Stimulated activated CD8-positive, alpha-beta memory T cell treated with anti-CD3 and anti-CD28 coated beads, Interleukin-7, amount 100 ng/mL, for 4 hours (primary cell): ENCODE data around the gene CCDC87.
"Not testable (repeated sequence)": the region's sequence is repeated elsewhere in the genome, so short reads cannot be mapped to it uniquely, and the experiment has no call there.

Experiments used
- DNase-seq, 2 donors: peaks; one replicate each; pipeline ENCODE4 v3.0.0-alpha.2; 2020; ENCODE audit warnings: low read depth in 2 of 2

Gene CCDC87

GRCh38 chr11:66557733-66558326 is 35.0 kb downstream of the CCDC87 start:
- DNase-seq = no peak

DNA sequence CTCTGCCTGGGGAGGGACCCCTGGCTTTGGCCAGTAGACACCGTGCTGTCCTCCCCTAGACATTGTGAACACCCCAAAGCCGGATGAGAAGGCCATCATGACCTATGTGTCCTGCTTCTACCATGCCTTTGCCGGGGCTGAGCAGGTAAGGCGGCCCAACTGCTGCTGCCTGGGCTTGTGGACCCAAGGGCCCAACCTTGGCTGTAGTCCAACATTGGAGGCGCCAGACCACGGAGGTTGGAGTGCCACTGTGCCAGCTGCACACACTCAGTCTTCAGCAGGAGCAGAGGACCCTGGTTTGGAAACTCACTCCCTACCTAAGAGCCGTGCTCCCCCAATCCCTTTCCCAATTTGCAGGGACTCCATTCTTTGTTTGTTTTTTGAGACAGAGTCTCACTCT is 36.8 kb downstream of the CCDC87 start:
- no peak for DNase-seq

GRCh38 chr11:66555416-66555815 is 37.4 kb downstream of the CCDC87 start:
- DNase-seq = no peak

- DNase-seq = no peak
These were observed 38.3 kb downstream of the CCDC87 start for GRCh38 chr11:66554602-66555001.

GRCh38 chr11:66550887-66551286 is 42.0 kb downstream of the CCDC87 start:
- DNase-seq = no peak

- DNase-seq = no peak
These were observed 43.2 kb downstream of the CCDC87 start for GRCh38 chr11:66549696-66550095.

DNA sequence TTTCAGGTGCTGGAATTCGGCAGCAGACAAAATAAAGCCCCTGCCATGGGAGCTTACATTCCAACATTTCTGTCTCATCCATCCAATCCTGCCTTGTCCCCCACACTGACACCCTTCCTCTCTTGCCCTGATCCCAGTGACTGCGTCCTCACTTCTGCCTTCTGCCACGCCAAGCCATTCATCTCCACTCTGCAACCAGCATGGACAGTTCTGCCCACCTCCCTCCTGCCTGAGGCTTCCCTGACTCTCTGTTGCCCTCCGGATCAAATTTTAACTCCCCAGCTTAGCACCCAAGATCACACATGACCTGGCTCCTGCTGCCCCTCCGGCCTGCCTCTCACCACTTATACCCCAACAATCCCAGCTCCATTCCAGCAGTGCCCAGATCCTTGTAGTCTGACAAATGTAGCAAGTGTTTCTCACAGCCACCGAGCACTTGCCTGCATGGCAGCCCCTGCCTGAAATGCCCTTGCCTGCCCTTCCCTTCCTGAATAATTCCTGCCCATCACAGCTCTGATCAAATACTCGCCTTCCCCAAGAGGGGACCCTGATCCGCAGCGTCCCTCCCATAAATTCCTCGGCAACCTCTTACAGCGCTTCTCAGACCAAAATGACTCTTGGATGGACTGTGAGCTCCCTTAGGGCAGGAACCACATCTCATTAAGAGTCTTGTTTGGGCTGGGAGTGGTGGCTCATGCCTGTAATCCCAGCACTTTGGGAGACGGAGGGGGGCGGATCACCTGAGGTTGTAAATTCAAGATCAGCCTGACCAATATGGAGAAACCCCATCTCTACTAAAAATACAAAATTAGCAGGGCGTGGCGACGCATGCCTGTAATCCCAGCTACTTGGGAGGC is 43.9 kb downstream of the CCDC87 start:
- DNase-seq = no peak

DNA sequence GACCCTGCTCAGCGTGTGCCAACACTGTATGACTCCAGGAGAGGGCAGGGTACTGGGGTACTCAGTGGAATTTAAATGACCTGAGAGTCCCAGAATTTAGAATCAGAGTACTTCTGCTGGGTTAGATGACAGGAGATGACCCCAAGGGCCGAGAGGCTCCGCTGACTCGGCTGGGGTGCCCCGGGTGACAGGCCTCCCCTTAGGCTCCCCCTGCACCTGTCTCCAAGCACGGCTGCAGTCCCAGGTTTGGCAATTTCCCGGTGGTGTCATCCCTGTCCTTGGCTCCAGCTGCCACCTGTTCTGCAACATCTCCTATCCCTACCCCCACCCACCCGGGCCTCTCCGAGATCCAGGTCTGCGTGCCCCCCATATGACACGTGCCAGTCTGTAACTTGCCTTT is 44.8 kb downstream of the CCDC87 start:
- no peak for DNase-seq

GRCh38 chr11:66547662-66548009 is 45.2 kb downstream of the CCDC87 start:
- no peak for DNase-seq

DNA sequence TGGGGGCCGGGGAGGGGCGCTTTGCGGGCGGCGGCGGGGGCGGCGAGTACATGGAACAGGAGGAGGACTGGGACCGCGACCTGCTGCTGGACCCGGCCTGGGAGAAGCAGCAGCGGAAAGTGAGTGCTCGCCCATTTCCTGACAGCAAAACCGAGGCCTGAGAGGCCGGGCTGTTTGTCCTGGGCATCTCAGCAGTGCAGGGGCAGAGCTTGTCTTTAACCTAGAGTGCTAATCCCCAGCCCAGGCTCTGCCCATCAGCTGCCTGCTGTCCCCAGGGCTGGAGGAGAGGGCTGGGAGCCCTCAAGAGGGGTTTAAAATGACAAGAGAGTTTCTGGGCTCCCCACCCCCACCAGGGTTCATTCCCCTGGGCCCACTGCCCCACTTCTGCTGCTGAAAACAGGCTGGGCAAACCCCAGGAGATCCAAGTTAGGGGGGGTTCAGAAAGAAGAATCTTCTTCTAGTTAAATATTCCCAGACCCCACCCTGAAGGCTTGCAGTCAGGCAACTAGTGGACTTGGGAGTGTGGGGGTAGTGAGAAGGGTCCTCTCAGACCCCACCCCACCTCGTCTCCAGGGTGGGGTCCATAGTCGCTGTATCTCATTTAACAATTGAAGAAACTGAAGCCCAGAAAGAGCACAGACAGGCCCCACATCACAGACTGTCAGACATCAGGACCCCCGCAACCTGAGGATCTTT is 45.7 kb downstream of the CCDC87 start:
- no peak for DNase-seq

- no peak for DNase-seq
These were observed 46.4 kb downstream of the CCDC87 start, which contains the start of gene ACTN3 for GRCh38 chr11:66546368-66546965. TSS of gene ACTN3 (plus strand) at chr11:66546903. CDS start at chr11:66546938, 35 bp downstream.

DNA sequence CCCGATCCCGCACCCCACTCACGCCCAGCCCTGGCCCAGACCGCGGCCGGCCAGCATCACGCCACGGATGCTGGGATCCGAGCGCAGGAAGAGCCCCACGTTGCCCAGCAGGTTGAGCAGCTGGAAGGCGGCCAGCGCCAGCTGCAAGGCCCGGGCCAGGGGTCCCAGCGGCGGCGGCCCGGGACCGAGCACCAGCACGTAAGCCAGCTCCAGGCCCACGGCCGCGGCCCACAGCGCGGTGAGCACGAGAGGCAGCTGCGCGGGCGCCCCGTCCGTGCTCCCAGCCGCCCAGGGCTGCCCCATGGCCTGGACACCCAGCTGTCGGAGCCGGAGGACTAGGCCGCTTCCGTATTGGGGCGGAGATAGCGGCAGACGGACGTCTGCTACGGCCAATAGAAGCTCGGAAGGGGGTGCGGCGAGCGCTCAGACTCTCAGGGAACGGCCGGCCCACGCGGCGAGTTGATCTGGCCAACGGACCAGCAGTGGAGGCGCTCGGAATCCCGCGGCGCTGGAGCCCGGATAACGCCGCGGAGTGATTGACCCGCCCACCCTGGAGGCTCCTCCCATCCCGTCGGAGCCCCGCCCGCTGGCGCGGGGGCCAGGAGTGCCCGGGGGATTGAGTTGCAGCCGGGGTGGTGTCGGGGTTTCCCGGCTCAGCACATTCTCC is 47.0 kb downstream of the CCDC87 start, which contains the start of gene ZDHHC24:
TSS of gene ZDHHC24 (minus strand) at position 348 of the 667 bp plus-strand sequence. CDS start at position 303, 45 bp downstream.
- peak; percentile 59 to 80 for DNase-seq

- not testable (repeated sequence) for DNase-seq
These were observed 47.9 kb downstream of the CCDC87 start for GRCh38 chr11:66544952-66545351.

DNA sequence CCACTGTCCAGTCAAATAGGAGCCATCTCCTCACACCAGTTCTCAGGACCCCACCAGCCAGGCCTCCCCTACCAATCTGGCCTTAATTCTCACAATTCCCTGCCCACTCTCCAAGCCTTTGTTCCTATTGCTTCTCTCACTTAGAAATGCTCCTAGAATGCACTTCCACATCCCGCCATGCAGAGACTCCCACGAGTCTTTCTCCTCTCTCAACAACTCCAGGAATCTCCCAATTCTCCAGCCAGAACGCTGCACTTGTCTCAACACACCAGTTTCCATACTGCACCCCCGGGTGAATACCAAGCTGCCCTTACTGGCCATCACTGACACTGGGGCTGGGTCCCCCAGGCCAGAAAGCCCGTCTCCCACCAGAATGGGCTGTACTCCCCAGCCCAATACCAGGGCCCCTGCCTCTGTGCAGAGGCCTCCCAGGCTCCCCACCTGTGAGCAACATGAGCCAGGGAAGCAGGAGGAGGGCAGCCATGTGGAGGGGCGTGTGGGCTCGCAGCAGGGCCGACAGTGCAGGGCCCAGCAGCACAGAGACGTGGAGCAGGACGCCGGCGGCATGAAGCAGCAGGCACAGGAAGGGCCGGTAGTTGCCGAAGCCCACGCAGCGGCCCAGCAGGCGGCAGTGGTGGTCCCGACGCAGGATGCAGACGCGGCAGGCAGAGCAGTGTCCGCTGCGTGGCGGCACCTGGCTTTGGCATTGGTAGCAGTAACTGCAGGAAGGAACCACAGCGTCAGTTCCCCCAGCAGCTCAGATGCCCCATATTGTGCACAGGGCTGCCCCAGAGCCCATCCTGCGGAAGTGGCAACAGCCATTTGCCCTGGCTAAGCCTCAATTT is 49.4 kb downstream of the CCDC87 start:
- DNase-seq = peak; percentile 26 to 44

GRCh38 chr11:66542362-66542761 is 50.5 kb downstream of the CCDC87 start:
- no peak for DNase-seq

- no peak for DNase-seq
These were observed 51.0 kb downstream of the CCDC87 start for GRCh38 chr11:66541892-66542291.

DNA sequence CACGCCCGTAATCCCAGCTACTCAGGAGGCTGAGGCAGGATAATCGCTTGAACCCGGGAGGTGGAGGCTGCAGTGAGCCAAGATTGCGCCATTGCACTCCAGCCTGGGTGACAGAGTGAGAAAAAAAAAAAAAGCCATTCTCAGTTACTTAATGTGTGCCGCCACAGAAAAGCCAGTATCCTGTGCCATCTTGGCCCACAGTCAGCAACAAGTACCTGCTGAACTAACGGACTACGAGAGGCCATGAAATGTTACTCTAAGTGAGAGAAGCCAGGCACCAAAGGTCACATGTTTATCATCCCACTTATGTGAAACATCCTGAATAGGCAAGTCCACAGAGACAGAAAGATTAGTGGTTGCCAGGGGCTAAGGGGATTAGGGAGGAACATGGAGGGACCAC is 52.3 kb downstream of the CCDC87 start:
- not testable (repeated sequence) for DNase-seq
